SK-N-SH (cell line): ENCODE results near the gene ARAP1.

Source experiments
- FOXM1 ChIP-seq: IDR thresholded peaks from 2 replicates; pipeline ENCODE4 v1.4.0; 2012; ENCODE audit warnings: low read depth, mild to moderate bottlenecking
- POLR2AphosphoS5 ChIP-seq: IDR thresholded peaks from 2 replicates; pipeline ENCODE4 v1.6.1; 2012; ENCODE audit warnings: low read depth, low read length
- TAF1 ChIP-seq: IDR thresholded peaks from 2 replicates; pipeline ENCODE4 v1.6.1; 2012; ENCODE audit warnings: low read depth, mild to moderate bottlenecking, low read length, moderate library complexity, borderline replicate concordance
- TF ChIP-seq, protein P1 (sequence below): IDR thresholded peaks from 2 replicates; pipeline ENCODE4 v1.4.0; 2012; ENCODE audit warnings: low read depth
- TF ChIP-seq, protein P2 (sequence below): fragments of 200-600 bp; sonication (generic); IDR thresholded peaks from 2 replicates; pipeline ENCODE4 v1.6.1; 2017; ENCODE audit warnings: antibody characterized with exemption, mild to moderate bottlenecking, moderate library complexity
- TF ChIP-seq, protein P3 (sequence below): IDR thresholded peaks from 2 replicates; pipeline ENCODE4; 2012

DNA sequence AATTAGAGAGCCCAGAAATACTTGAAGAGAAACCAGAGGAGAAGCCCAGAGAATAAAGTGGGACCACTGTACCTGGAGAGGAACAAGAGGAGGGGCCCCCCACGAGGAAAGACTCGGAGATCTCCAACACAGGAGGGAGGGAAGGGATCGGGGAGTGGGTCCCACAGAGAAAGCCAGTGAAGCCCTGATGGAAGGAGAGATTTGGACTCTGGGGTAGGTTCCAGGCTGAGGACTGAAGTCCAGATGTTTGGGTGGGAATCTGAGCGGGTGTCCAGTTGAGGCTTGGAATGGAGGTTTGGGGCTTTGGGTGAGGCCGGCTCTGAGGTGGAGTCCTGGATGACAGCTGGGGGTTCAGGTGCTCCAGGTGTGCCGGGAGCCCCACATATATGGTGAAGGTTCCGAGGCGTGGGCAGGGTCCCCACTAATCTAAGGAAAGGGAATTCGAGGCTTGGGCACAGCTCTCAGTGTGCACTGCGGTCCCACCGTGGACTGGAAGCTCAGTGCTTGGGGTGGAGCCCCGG lies 110.6 kb downstream of the ARAP1 start:
- TF ChIP-seq, protein P1, sequence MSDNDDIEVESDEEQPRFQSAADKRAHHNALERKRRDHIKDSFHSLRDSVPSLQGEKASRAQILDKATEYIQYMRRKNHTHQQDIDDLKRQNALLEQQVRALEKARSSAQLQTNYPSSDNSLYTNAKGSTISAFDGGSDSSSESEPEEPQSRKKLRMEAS = no peak
- TF ChIP-seq, protein P2, sequence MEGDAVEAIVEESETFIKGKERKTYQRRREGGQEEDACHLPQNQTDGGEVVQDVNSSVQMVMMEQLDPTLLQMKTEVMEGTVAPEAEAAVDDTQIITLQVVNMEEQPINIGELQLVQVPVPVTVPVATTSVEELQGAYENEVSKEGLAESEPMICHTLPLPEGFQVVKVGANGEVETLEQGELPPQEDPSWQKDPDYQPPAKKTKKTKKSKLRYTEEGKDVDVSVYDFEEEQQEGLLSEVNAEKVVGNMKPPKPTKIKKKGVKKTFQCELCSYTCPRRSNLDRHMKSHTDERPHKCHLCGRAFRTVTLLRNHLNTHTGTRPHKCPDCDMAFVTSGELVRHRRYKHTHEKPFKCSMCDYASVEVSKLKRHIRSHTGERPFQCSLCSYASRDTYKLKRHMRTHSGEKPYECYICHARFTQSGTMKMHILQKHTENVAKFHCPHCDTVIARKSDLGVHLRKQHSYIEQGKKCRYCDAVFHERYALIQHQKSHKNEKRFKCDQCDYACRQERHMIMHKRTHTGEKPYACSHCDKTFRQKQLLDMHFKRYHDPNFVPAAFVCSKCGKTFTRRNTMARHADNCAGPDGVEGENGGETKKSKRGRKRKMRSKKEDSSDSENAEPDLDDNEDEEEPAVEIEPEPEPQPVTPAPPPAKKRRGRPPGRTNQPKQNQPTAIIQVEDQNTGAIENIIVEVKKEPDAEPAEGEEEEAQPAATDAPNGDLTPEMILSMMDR = no peak
- TF ChIP-seq, protein P3, sequence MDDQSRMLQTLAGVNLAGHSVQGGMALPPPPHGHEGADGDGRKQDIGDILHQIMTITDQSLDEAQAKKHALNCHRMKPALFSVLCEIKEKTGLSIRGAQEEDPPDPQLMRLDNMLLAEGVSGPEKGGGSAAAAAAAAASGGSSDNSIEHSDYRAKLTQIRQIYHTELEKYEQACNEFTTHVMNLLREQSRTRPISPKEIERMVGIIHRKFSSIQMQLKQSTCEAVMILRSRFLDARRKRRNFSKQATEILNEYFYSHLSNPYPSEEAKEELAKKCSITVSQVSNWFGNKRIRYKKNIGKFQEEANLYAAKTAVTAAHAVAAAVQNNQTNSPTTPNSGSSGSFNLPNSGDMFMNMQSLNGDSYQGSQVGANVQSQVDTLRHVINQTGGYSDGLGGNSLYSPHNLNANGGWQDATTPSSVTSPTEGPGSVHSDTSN = no peak
- TF ChIP-seq POLR2AphosphoS5 = no peak
- no peak for TF ChIP-seq FOXM1
- no peak for TF ChIP-seq TAF1
